A549 (cell line): Measurements from ENCODE around the gene MAP1LC3B2. TPM values are rescaled to one million over a fixed set of nuclear protein-coding genes. Genes with fewer than 3 reads are reported as not detected.

Experiments used
- ATAC-seq, 2 experiments: fragments of 200-7000 bp in 1 of 2; fragments of >200 bp in 1 of 2; cut with Nextera tagmentation in 1 of 2; cut with Tn5 transposase in 1 of 2; 3 replicates each; pipeline versions ENCODE4 v1.8.0 to v1.9.1; 2018 to 2020; ENCODE audit warnings: mild to moderate bottlenecking in 1 of 2, moderate library complexity in 1 of 2
- CTCF ChIA-PET: fragments of 300-600 bp; sonication (Branson Sonifier 250); formaldehyde crosslinking; extraction: SDS; loops from one replicate; lab custom pipeline; 2021; ENCODE audit warnings: antibody characterized with exemption, inconsistent platforms; lab: Yijun Ruan, JAX
- POLR2A ChIA-PET: fragments of 350-600 bp; formaldehyde crosslinking; extraction: SDS; loops from one replicate; lab custom pipeline; 2021; ENCODE audit warnings: antibody characterized with exemption, inconsistent platforms; lab: Yijun Ruan, JAX
- DNase-seq, 2 experiments: peaks; one replicate each; pipeline versions ENCODE4 v3.0.0 to v3.0.0-alpha.2; 2011 to 2016; ENCODE audit warnings: low read depth in 1 of 2, low spot score in 1 of 2
- FAIRE-seq: peaks from 2 replicates; lab custom pipeline; 2011; peaks lifted over from hg19 to GRCh38; lab: Jason Lieb, UNC
- H3K27ac ChIP-seq, 2 experiments: fragments of >200 bp; sonication (Bioruptor Twin); formaldehyde crosslinking; 3 replicates each; pipeline ENCODE4 v1.5.1; 2016 to 2017
- H3K4me1 ChIP-seq: fragments of >200 bp; sonication (Bioruptor Twin); formaldehyde crosslinking; 3 replicates; pipeline ENCODE4 v1.6.1; 2016
- H3K4me2 ChIP-seq: fragments of >200 bp; sonication (Bioruptor Twin); formaldehyde crosslinking; 3 replicates; pipeline ENCODE4 v1.6.1; 2016
- H3K4me3 ChIP-seq: fragments of >200 bp; sonication (Bioruptor Twin); formaldehyde crosslinking; 3 replicates; pipeline ENCODE4 v1.5.1; 2016
- H3K9me3 ChIP-seq: fragments of >200 bp; sonication (Bioruptor Twin); formaldehyde crosslinking; 3 replicates; pipeline ENCODE4 v1.6.1; 2016
- BCL3 ChIP-seq: fragments of >200 bp; sonication (Bioruptor Twin); formaldehyde crosslinking; IDR thresholded peaks from 3 replicates; pipeline ENCODE4 v1.6.1; 2016
- CHD4 ChIP-seq: fragments of 200-600 bp; sonication (generic); IDR thresholded peaks from 2 replicates; pipeline ENCODE4 v1.6.1; 2016; ENCODE audit warnings: antibody characterized with exemption, mild to moderate bottlenecking, borderline replicate concordance
- CTCF ChIP-seq: fragments of >200 bp; sonication (Bioruptor Twin); formaldehyde crosslinking; IDR thresholded peaks from 3 replicates; pipeline ENCODE4 v1.5.1; 2016
- FOXS1 ChIP-seq: fragments of 250-450 bp; sonication (Bioruptor Pico); IDR thresholded peaks from 2 replicates; pipeline ENCODE4 v1.5.0; 2020; ENCODE audit warnings: mild to moderate bottlenecking, moderate library complexity
- HDAC2 ChIP-seq: fragments of 200-600 bp; sonication (generic); IDR thresholded peaks from 2 replicates; pipeline ENCODE4 v1.6.1; 2016
- HMGXB4 ChIP-seq: fragments of 250-450 bp; sonication (Bioruptor Pico); IDR thresholded peaks from 2 replicates; pipeline ENCODE4 v1.5.0; 2021; ENCODE audit warnings: mild to moderate bottlenecking, moderate library complexity, borderline replicate concordance
- MAX ChIP-seq: IDR thresholded peaks from 2 replicates; pipeline ENCODE4 v1.6.1; 2012
- POLR2AphosphoS2 ChIP-seq: conservative IDR thresholded peaks from 2 replicates; pipeline ENCODE4 v1.6.1; 2012; ENCODE audit warnings: low read length, improper control_type of control experiment, inconsistent platforms
- REST ChIP-seq: fragments of 200-600 bp; sonication (generic); IDR thresholded peaks from 2 replicates; pipeline ENCODE4 v1.6.1; 2016; ENCODE audit warnings: antibody characterized with exemption, mild to moderate bottlenecking, moderate library complexity
- RNF2 ChIP-seq: fragments of 200-600 bp; sonication (generic); IDR thresholded peaks from 2 replicates; pipeline ENCODE4 v1.6.1; 2016; ENCODE audit warnings: low read depth, mild to moderate bottlenecking, antibody characterized with exemption, moderate library complexity, borderline replicate concordance
- ZSCAN20 ChIP-seq: fragments of 250-450 bp; sonication (Bioruptor Pico); IDR thresholded peaks from 2 replicates; pipeline ENCODE4 v1.8.0; 2022; ENCODE audit warnings: mild to moderate bottlenecking, moderate library complexity
- WGBS: methylation state at CpG from one replicate; pipeline ENCODE4 v1.1.6; 2017; ENCODE audit errors: missing lambda C conversion rate; 5-methylcytosine and 5-hydroxymethylcytosine counted together
- polyA plus RNA-seq, 4 experiments: library from polyadenylated mRNA; depleted of rRNA in 3 of 4; stranded (reverse); fragments of >200 nt; fragmentation: RNase III in 1 of 4; extraction: RNeasy Plus Mini Kit Qiagen cat#74134 plus additional on column Dnase treatment in 1 of 4; gene quantifications; 2 replicates in 3 of 4; 3 replicates in 1 of 4; pipeline ENCODE4 v1.2.3, GENCODE V29; 2011 to 2017
- TF ChIP-seq, protein P1 (sequence below): fragments of >200 bp; sonication (Bioruptor Twin); formaldehyde crosslinking; IDR thresholded peaks from 2 replicates; pipeline ENCODE4 v1.6.1; 2016
- TF ChIP-seq, protein P2 (sequence below): fragments of 250-450 bp; sonication (Bioruptor Pico); IDR thresholded peaks from 2 replicates; pipeline ENCODE4 v1.5.0; 2020; ENCODE audit warnings: low read depth, mild to moderate bottlenecking, moderate library complexity

Gene MAP1LC3B2
- polyA plus RNA-seq, 2 of the 4 experiments (the other 2 are of a cell fraction) = 2.1 to 2.8 TPM

GRCh38 chr12:116598311-116599284 is 39.4 kb downstream of the MAP1LC3B2 start:
- Histone ChIP-seq H3K9me3 (no peaks in the 10 kb centered on the region), H3K4me2 (peak overlapping the region; percentile 29; the same call in 1 of the 3 replicates), H3K27ac (peak overlapping the region; percentile 25 to 76), H3K4me3 (no peak overlapping the region), H3K4me1 (peaks cover 34% of the 10 kb centered on the region)
- FAIRE-seq (no peak), DNase-seq (no peak), ATAC-seq (no peak)
- CTCF ChIA-PET = interaction anchor here (0.6 to 2.3 kb wide), 14 partner anchors 12 to 615 kb away, joined by 3 to 19 read pairs (median 4); no protein-coding TSS in a partner anchor
- WGBS = 85% methylated on average over 22 of the region's 22 CpGs
- TF ChIP-seq RNF2 = no peak
- no peak for TF ChIP-seq POLR2AphosphoS2
- TF ChIP-seq REST = no peak
- TF ChIP-seq HMGXB4 (CRISPR knock-in tag) = no peak
- TF ChIP-seq, protein P1, sequence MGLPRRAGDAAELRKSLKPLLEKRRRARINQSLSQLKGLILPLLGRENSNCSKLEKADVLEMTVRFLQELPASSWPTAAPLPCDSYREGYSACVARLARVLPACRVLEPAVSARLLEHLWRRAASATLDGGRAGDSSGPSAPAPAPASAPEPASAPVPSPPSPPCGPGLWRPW = no peak
- no peak for TF ChIP-seq CHD4
- TF ChIP-seq CTCF = no peak
- TF ChIP-seq FOXS1 (CRISPR knock-in tag) = no peak
- TF ChIP-seq BCL3 = no peak
- TF ChIP-seq ZSCAN20 = no peak
- no peak for TF ChIP-seq HDAC2
- TF ChIP-seq, protein P2, sequence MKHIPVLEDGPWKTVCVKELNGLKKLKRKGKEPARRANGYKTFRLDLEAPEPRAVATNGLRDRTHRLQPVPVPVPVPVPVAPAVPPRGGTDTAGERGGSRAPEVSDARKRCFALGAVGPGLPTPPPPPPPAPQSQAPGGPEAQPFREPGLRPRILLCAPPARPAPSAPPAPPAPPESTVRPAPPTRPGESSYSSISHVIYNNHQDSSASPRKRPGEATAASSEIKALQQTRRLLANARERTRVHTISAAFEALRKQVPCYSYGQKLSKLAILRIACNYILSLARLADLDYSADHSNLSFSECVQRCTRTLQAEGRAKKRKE = no peak
- TF ChIP-seq MAX = no peak
- TF ChIP-seq, all 56 proteins: peak for 0
- POLR2A ChIA-PET = no interaction called here
